Esophagus squamous epithelium (tissue), 5 donors: ENCODE data around the gene SGTA. TPM values are rescaled to one million over a fixed set of nuclear protein-coding genes. Genes with fewer than 3 reads are reported as not detected.
"Not testable (repeated sequence)": the region's sequence is repeated elsewhere in the genome, so short reads cannot be mapped to it uniquely, and the experiment has no call there.

Experiments used
- DNase-seq: peaks from one replicate; lab custom pipeline; 2025; lab: John Stamatoyannopoulos, UW
- H3K27ac ChIP-seq, 4 donors: fragments of 200-600 bp; sonication (generic); one replicate each; pipeline ENCODE4 v1.5.1; 2016 to 2019; ENCODE audit warnings: mild to moderate bottlenecking in 1 of 4
- H3K27me3 ChIP-seq, 4 donors: fragments of 200-600 bp; sonication (generic); 1 replicate in 3 of 4; 2 replicates in 1 of 4; pipeline versions ENCODE4 v1.5.1 to v1.6.0; 2017 to 2021; ENCODE audit warnings: antibody characterized with exemption in 1 of 4
- H3K36me3 ChIP-seq, 3 donors: fragments of 200-600 bp; sonication (generic); one replicate each; pipeline ENCODE4 v1.5.1; 2016 to 2019
- H3K4me1 ChIP-seq, 3 donors: fragments of 200-600 bp; sonication (generic); one replicate each; pipeline ENCODE4 v1.5.1; 2017 to 2019
- H3K4me3 ChIP-seq, 4 donors: fragments of 200-600 bp; sonication (generic); 1 replicate in 3 of 4; 2 replicates in 1 of 4; pipeline ENCODE4 v1.5.1; 2016 to 2019; ENCODE audit warnings: mild to moderate bottlenecking in 2 of 4, moderate library complexity in 1 of 4
- H3K9me3 ChIP-seq, 3 donors: fragments of 200-600 bp; sonication (generic); one replicate each; pipeline ENCODE4 v1.5.1; 2016 to 2019
- CTCF ChIP-seq, 6 experiments: fragments of 450-650 bp in 4 of 6; fragments of 200-600 bp in 2 of 6; sonication (generic) in 2 of 6; IDR thresholded peaks; one replicate each; pipeline ENCODE4 v1.5.1; 2016 to 2019; ENCODE audit warnings: antibody characterized with exemption in 6 of 6, mild to moderate bottlenecking in 4 of 6, moderate library complexity in 4 of 6
- POLR2A ChIP-seq, 4 donors: fragments of 450-650 bp; IDR thresholded peaks; one replicate each; pipeline ENCODE4 v1.6.1; 2017; ENCODE audit warnings: antibody characterized with exemption in 4 of 4, mild to moderate bottlenecking in 4 of 4, moderate library complexity in 3 of 4
- WGBS, 2 donors: methylation state at CpG; one replicate each; pipeline ENCODE4 v1.1.5; 2018; 5-methylcytosine and 5-hydroxymethylcytosine counted together
- intact Hi-C: fragments of 100-400 bp; cut with DNase I; formaldehyde crosslinking; loops from one replicate; pipeline ENCODE4 v1.15.0; 2022
- total RNA-seq, 4 donors: library from RNA; depleted of rRNA; stranded (reverse); fragments of >200 nt; gene quantifications; one replicate each; pipeline ENCODE4 v1.1.0, GENCODE V29; 2016
- donor health status: DM: yes; HTN: yes; CAD: no.

The SGTA gene
- total RNA-seq, 4 donors from 2014 or later: 30.6 to 45.0 (median 42.8) TPM

GRCh38 chr19:2823646-2824045 lies 40.6 kb upstream of the SGTA start:
- H3K27me3 ChIP-seq: no peaks in the 10 kb centered on the region
- H3K4me3 ChIP-seq: no peak overlapping the region
- no peak overlapping the region for H3K27ac ChIP-seq
- TF ChIP-seq POLR2A (IDR thresholded peaks at IDR 0.05) (no peak), CTCF (IDR thresholded peaks at IDR 0.05) (no peak)
- 78% methylated on average over 7 of the region's 9 CpGs; no CpG with 5 or more reads in 1 of the 2 donors for WGBS, 2 donors
- intact Hi-C loops: no loop called here
- no peaks in the 10 kb centered on the region for H3K9me3 ChIP-seq
- DNase-seq: no peak
- H3K36me3 ChIP-seq: peaks cover 0 to 42% (median 0%) of the 10 kb centered on the region in 3 donors
- H3K4me1 ChIP-seq: peaks cover 0 to 18% (median 4%) of the 10 kb centered on the region in 3 donors

- Histone ChIP-seq H3K9me3 (no peaks in the 10 kb centered on the region), H3K27me3 (no peaks in the 10 kb centered on the region), H3K36me3 (peaks cover 0 to 34% (median 0%) of the 10 kb centered on the region in 3 donors), H3K4me1 (peaks cover 0 to 18% (median 4%) of the 10 kb centered on the region in 3 donors), H3K4me3 (no peak overlapping the region), H3K27ac (no peak overlapping the region)
- DNase-seq: no peak
- TF ChIP-seq CTCF (IDR thresholded peaks at IDR 0.05) (no peak), POLR2A (IDR thresholded peaks at IDR 0.05) (no peak)
- intact Hi-C loops: no loop called here
- 75 to 89% methylated on average over 2 to 3 of the region's 5 CpGs for WGBS, 2 donors
Measured at GRCh38 chr19:2822846-2823245, 39.8 kb upstream of the SGTA start.

GRCh38 chr19:2820112-2820702 lies 37.1 kb upstream of the SGTA start:
- no peak for DNase-seq
- peaks cover 0 to 20% (median 0%) of the 10 kb centered on the region in 3 donors for H3K36me3 ChIP-seq
- peaks cover 0 to 18% (median 4%) of the 10 kb centered on the region in 3 donors for H3K4me1 ChIP-seq
- peak overlapping the region; percentile 75 to 99 (median 96) for H3K4me3 ChIP-seq
- H3K27me3 ChIP-seq: no peaks in the 10 kb centered on the region
- H3K27ac ChIP-seq: peak overlapping the region; percentile 53 to 85 (median 74)
- intact Hi-C loops: no loop called here
- no peaks in the 10 kb centered on the region for H3K9me3 ChIP-seq
- TF ChIP-seq POLR2A (IDR thresholded peaks at IDR 0.05): no peak
- WGBS, 2 donors: 4 to 23% methylated on average over 5 to 8 of the region's 36 CpGs

GRCh38 chr19:2819540-2820111 lies 36.6 kb upstream of the SGTA start, which contains the start of gene ZNF554:
Gene ZNF554 (plus strand): TSS chr19:2819868. CDS start chr19:2820072, 204 bp downstream.
- H3K4me1 ChIP-seq: peaks cover 0 to 18% (median 4%) of the 10 kb centered on the region in 3 donors
- H3K9me3 ChIP-seq: no peaks in the 10 kb centered on the region
- intact Hi-C loops: no loop called here
- peak within 1 kb of the TSS; percentile 75 to 99 (median 96) for H3K4me3 ChIP-seq
- H3K27me3 ChIP-seq: no peaks in the 10 kb centered on the region
- H3K27ac ChIP-seq: peak within 1 kb of the TSS; percentile 53 to 85 (median 74)
- WGBS, 2 donors: 1 to 2% methylated on average over 13 to 19 of the region's 64 CpGs
- peaks cover 0 to 20% (median under 1%) of the 10 kb centered on the region in 3 donors for H3K36me3 ChIP-seq
- peak; percentile 77 for DNase-seq
- TF ChIP-seq CTCF (IDR thresholded peaks at IDR 0.05) (peak; percentile 94 to 99 (median 97)), POLR2A (IDR thresholded peaks at IDR 0.05) (peak in 2 of 4 donors; percentile 29 to 41)

GRCh38 chr19:2817237-2817829 lies 34.3 kb upstream of the SGTA start:
- Histone ChIP-seq H3K36me3 (peaks cover 0 to 21% (median 5%) of the 10 kb centered on the region in 3 donors), H3K4me1 (peaks cover 0 to 18% (median 4%) of the 10 kb centered on the region in 3 donors), H3K27ac (peak overlapping the region in 1 of 4 donors; percentile 55)
- H3K9me3 ChIP-seq, DNase-seq, intact Hi-C loops, H3K4me3 ChIP-seq, H3K27me3 ChIP-seq: not testable (repeated sequence)
- 63 to 76% methylated on average over 16 to 21 of the region's 22 CpGs for WGBS, 2 donors

GRCh38 chr19:2816641-2817040 lies 33.6 kb upstream of the SGTA start:
- intact Hi-C loops: no loop called here
- 82 to 86% methylated on average over 8 to 15 of the region's 16 CpGs for WGBS, 2 donors
- Histone ChIP-seq H3K27me3 (no peaks in the 10 kb centered on the region), H3K9me3 (no peaks in the 10 kb centered on the region), H3K4me3 (no peak overlapping the region), H3K4me1 (peaks cover 0 to 18% (median 4%) of the 10 kb centered on the region in 3 donors), H3K27ac (no peak overlapping the region), H3K36me3 (peaks cover 0 to 28% (median 5%) of the 10 kb centered on the region in 3 donors)
- no peak for DNase-seq
- no peak for TF ChIP-seq POLR2A (IDR thresholded peaks at IDR 0.05)
- no peak for TF ChIP-seq CTCF (IDR thresholded peaks at IDR 0.05)
